ENCODE results near the gene NCSTN. TPM values are rescaled to one million over a fixed set of nuclear protein-coding genes. Genes with fewer than 3 reads are reported as not detected.
A peak's percentile ranks its signal among the peaks of the same experiment; 100 is the strongest.

NCSTN gene
- total RNA-seq, 1 experiment from 2014 or later, result 125 TPM

GRCh38 chr1:160363951-160364735, 21.0 kb downstream of the NCSTN start:
- intact Hi-C loops (cut with micrococcal nuclease), result no loop called here
- no peaks in the 10 kb centered on the region for H3K9me3 Mint-ChIP-seq (ENCODE audit: unreplicated experiment)
- H3K27me3 Mint-ChIP-seq (ENCODE audit: insufficient read depth, unreplicated experiment), result peaks cover 18% of the 10 kb centered on the region
- H3K36me3 Mint-ChIP-seq (ENCODE audit: insufficient read depth, unreplicated experiment), result peaks cover 21% of the 10 kb centered on the region
- ChIA-PET POLR2A (interaction anchor here (0.6 to 1.9 kb wide), 3 partner anchors 9 to 227 kb away, joined by 3 to 7 read pairs (median 6); no protein-coding TSS in a partner anchor), CTCF (interaction anchor here (0.6 to 9.5 kb wide), 7 partner anchors 9 to 226 kb away, joined by 3 to 122 read pairs (median 4); no protein-coding TSS in a partner anchor)
- H3K4me1 Mint-ChIP-seq (ENCODE audit: insufficient read depth, unreplicated experiment), result peaks cover 5% of the 10 kb centered on the region
- H3K4me3 Mint-ChIP-seq (ENCODE audit: unreplicated experiment), result no peak overlapping the region
- DNase-seq (ENCODE audit: unreplicated experiment), result no peak
- BruUV-seq (replicated peaks), result no TSS peak
- TF ChIP-seq, protein P1, sequence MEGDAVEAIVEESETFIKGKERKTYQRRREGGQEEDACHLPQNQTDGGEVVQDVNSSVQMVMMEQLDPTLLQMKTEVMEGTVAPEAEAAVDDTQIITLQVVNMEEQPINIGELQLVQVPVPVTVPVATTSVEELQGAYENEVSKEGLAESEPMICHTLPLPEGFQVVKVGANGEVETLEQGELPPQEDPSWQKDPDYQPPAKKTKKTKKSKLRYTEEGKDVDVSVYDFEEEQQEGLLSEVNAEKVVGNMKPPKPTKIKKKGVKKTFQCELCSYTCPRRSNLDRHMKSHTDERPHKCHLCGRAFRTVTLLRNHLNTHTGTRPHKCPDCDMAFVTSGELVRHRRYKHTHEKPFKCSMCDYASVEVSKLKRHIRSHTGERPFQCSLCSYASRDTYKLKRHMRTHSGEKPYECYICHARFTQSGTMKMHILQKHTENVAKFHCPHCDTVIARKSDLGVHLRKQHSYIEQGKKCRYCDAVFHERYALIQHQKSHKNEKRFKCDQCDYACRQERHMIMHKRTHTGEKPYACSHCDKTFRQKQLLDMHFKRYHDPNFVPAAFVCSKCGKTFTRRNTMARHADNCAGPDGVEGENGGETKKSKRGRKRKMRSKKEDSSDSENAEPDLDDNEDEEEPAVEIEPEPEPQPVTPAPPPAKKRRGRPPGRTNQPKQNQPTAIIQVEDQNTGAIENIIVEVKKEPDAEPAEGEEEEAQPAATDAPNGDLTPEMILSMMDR (IDR thresholded peaks at IDR 0.05; ENCODE audit: unreplicated experiment), result no peak
- no peak overlapping the region for H3K27ac Mint-ChIP-seq (ENCODE audit: low read depth, unreplicated experiment)

DNA sequence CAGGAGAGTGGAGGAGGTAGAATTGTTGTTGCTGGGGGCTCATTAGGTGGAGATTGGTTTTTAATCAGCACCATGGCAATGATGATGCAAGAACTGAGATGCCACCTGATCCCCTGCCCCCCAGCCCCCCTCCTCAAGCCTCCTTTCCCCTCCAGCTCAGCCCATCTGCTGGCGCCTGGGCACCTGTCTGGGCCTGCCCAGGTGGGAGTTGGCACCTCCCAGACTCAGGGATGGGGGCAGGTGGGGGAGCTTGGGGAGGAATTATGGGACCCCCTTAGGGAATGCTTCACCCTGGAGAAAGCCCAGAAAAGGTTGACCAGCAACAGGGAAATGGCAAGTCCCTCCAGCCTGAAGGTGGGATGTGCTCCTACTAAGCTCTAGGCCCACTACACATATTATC, 22.1 kb downstream of the NCSTN start:
- intact Hi-C loops (cut with micrococcal nuclease), result no loop called here
- TF ChIP-seq, protein P1 (IDR thresholded peaks at IDR 0.05; ENCODE audit: unreplicated experiment), result no peak
- DNase-seq (ENCODE audit: unreplicated experiment), result no peak
- CTCF ChIA-PET, result interaction anchor here (0.6 to 9.5 kb wide), 6 partner anchors 11 to 241 kb away, joined by 3 to 122 read pairs (median 8); no protein-coding TSS in a partner anchor
- Mint-ChIP-seq H3K9me3 (ENCODE audit: unreplicated experiment) (no peaks in the 10 kb centered on the region), H3K36me3 (ENCODE audit: insufficient read depth, unreplicated experiment) (peaks cover 15% of the 10 kb centered on the region), H3K4me1 (ENCODE audit: insufficient read depth, unreplicated experiment) (peaks cover 5% of the 10 kb centered on the region), H3K4me3 (ENCODE audit: unreplicated experiment) (no peak overlapping the region), H3K27ac (ENCODE audit: low read depth, unreplicated experiment) (no peak overlapping the region), H3K27me3 (ENCODE audit: insufficient read depth, unreplicated experiment) (peaks cover 27% of the 10 kb centered on the region)
- no TSS peak for BruUV-seq (replicated peaks)
- POLR2A ChIA-PET, result interaction anchor here (1.9 kb wide), 1 partner anchor 10 kb away, joined by 7 read pairs; no protein-coding TSS in a partner anchor

DNA sequence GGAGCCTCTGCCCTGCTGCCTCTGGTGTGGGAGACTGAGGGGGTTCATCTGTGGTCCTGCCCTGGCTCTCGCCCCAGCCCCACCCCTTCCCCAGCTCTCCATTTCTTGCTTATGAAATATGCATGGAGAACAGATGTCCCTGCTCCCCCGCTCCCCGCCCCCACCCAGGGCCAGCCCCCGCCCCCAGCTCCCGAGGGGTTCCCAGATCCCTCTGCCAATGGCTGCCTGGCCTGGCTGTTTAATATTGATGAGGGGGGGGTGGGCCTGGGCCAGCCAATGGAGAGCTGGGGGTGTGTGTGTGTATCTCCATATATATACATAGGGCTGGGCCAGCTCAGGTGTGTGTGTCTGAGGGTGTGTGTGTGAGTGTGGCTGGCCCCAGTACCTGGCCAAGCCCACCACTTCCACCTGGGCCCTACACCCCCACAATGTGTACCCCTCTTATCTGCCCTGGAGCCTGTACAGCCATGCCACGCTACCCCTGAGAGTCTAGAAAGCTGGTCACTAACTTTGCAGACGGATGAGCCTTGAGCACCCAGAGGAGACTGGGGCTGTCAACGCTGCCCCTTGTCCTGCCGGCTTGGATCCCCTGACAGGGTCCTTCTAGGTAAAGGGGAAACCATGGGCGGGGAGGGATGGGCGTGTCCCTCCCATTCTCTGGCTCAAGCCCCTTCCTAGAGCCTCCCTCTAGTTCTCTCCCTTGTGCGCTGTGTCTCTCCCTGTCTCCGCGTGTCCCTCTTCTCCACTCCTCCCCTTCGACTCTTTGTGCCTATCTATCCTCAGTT, 23.7 kb downstream of the NCSTN start, which contains the start of gene NHLH1:
Gene NHLH1, plus strand, starts transcription at position 341 of the 785 bp plus-strand sequence. CDS start 3,661 bp downstream, outside the sequence.
- Mint-ChIP-seq H3K4me1 (ENCODE audit: insufficient read depth, unreplicated experiment) (peaks cover 5% of the 10 kb centered on the region), H3K4me3 (ENCODE audit: unreplicated experiment) (no peak within 1 kb of the TSS), H3K9me3 (ENCODE audit: unreplicated experiment) (no peaks in the 10 kb centered on the region), H3K36me3 (ENCODE audit: insufficient read depth, unreplicated experiment) (peaks cover 5% of the 10 kb centered on the region), H3K27me3 (ENCODE audit: insufficient read depth, unreplicated experiment) (peaks cover 39% of the 10 kb centered on the region), H3K27ac (ENCODE audit: low read depth, unreplicated experiment) (peak within 1 kb of the TSS; percentile 14)
- ChIA-PET POLR2A (no interaction called here), CTCF (interaction anchor here (0.5 to 9.5 kb wide), 7 partner anchors 9 to 348 kb away, joined by 3 to 122 read pairs (median 5); no protein-coding TSS in a partner anchor)
- DNase-seq (ENCODE audit: unreplicated experiment), result no peak
- BruUV-seq (replicated peaks), result no TSS peak
- intact Hi-C loops (cut with micrococcal nuclease), result no loop called here
- TF ChIP-seq, protein P1 (IDR thresholded peaks at IDR 0.05; ENCODE audit: unreplicated experiment), result no peak

- Mint-ChIP-seq H3K9me3 (ENCODE audit: unreplicated experiment) (no peaks in the 10 kb centered on the region), H3K36me3 (ENCODE audit: insufficient read depth, unreplicated experiment) (peaks cover 5% of the 10 kb centered on the region), H3K27me3 (ENCODE audit: insufficient read depth, unreplicated experiment) (peaks cover 39% of the 10 kb centered on the region), H3K4me3 (ENCODE audit: unreplicated experiment) (no peak overlapping the region), H3K4me1 (ENCODE audit: insufficient read depth, unreplicated experiment) (peaks cover 5% of the 10 kb centered on the region), H3K27ac (ENCODE audit: low read depth, unreplicated experiment) (peak overlapping the region; percentile 14)
- BruUV-seq (replicated peaks), result no TSS peak
- POLR2A ChIA-PET, result no interaction called here
- CTCF ChIA-PET, result interaction anchor here (0.5 to 9.5 kb wide), 6 partner anchors 9 to 674 kb away, joined by 3 to 122 read pairs (median 9); no protein-coding TSS in a partner anchor
- intact Hi-C loops (cut with micrococcal nuclease), result no loop called here
- no peak for DNase-seq (ENCODE audit: unreplicated experiment)
- TF ChIP-seq, protein P1 (IDR thresholded peaks at IDR 0.05; ENCODE audit: unreplicated experiment), result no peak
Observed at GRCh38 chr1:160367516-160367900, 24.3 kb downstream of the NCSTN start.
